Peyer's patch (tissue), 4 donors: ENCODE measurements around the gene DENND2C.

Source experiments
- POLR2A ChIP-seq, 2 donors: fragments of 450-650 bp; IDR thresholded peaks; one replicate each; pipeline ENCODE4 v1.5.1; 2017; ENCODE audit warnings: antibody characterized with exemption in 2 of 2, mild to moderate bottlenecking in 2 of 2, moderate library complexity in 2 of 2
- TF ChIP-seq, protein P1 (sequence below), 6 experiments: fragments of 450-650 bp in 4 of 6; fragments of 200-600 bp in 2 of 6; sonication (generic) in 1 of 6; IDR thresholded peaks; one replicate each; pipeline ENCODE4 v1.5.1; 2017 to 2019; ENCODE audit warnings: antibody characterized with exemption in 6 of 6, mild to moderate bottlenecking in 3 of 6, moderate library complexity in 1 of 6

DNA sequence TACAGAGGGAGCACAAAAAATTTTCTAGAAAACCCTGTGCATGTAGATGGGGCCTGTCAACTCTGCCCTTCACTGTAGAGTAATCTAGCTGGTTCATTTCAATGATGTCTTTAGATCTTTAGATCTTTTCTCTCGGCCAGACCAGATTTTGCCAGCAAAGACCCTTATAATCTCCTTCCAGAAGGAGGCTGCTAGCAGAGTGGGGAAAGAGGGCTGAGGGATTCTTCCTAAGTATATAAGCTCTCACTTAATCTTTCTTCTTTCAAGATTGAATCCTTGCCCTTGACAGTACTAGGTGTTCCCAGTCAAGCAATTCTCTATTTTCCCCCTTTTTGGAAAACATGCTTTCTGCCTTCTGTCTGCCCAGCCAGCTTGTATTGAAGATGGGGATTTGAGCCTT lies 122.8 kb downstream of the DENND2C start:
- TF ChIP-seq, protein P1, sequence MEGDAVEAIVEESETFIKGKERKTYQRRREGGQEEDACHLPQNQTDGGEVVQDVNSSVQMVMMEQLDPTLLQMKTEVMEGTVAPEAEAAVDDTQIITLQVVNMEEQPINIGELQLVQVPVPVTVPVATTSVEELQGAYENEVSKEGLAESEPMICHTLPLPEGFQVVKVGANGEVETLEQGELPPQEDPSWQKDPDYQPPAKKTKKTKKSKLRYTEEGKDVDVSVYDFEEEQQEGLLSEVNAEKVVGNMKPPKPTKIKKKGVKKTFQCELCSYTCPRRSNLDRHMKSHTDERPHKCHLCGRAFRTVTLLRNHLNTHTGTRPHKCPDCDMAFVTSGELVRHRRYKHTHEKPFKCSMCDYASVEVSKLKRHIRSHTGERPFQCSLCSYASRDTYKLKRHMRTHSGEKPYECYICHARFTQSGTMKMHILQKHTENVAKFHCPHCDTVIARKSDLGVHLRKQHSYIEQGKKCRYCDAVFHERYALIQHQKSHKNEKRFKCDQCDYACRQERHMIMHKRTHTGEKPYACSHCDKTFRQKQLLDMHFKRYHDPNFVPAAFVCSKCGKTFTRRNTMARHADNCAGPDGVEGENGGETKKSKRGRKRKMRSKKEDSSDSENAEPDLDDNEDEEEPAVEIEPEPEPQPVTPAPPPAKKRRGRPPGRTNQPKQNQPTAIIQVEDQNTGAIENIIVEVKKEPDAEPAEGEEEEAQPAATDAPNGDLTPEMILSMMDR (IDR thresholded peaks at IDR 0.05): no peak
- TF ChIP-seq POLR2A (IDR thresholded peaks at IDR 0.05): no peak
